HG03066 (cell line): Measurements from ENCODE around the gene TBC1D1.

ENCODE experiments used
- ATAC-seq: cut with Tn5 transposase; IDR thresholded peaks from one replicate; pipeline ENCODE4 v1.9.1; 2021; ENCODE audit warnings: low read depth; ENCODE audit not compliant: unreplicated experiment

TBC1D1 gene, protein sequence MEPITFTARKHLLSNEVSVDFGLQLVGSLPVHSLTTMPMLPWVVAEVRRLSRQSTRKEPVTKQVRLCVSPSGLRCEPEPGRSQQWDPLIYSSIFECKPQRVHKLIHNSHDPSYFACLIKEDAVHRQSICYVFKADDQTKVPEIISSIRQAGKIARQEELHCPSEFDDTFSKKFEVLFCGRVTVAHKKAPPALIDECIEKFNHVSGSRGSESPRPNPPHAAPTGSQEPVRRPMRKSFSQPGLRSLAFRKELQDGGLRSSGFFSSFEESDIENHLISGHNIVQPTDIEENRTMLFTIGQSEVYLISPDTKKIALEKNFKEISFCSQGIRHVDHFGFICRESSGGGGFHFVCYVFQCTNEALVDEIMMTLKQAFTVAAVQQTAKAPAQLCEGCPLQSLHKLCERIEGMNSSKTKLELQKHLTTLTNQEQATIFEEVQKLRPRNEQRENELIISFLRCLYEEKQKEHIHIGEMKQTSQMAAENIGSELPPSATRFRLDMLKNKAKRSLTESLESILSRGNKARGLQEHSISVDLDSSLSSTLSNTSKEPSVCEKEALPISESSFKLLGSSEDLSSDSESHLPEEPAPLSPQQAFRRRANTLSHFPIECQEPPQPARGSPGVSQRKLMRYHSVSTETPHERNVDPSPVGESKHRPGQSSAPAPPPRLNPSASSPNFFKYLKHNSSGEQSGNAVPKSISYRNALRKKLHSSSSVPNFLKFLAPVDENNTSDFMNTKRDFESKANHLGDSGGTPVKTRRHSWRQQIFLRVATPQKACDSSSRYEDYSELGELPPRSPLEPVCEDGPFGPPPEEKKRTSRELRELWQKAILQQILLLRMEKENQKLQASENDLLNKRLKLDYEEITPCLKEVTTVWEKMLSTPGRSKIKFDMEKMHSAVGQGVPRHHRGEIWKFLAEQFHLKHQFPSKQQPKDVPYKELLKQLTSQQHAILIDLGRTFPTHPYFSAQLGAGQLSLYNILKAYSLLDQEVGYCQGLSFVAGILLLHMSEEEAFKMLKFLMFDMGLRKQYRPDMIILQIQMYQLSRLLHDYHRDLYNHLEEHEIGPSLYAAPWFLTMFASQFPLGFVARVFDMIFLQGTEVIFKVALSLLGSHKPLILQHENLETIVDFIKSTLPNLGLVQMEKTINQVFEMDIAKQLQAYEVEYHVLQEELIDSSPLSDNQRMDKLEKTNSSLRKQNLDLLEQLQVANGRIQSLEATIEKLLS (N-terminal part only)

DNA sequence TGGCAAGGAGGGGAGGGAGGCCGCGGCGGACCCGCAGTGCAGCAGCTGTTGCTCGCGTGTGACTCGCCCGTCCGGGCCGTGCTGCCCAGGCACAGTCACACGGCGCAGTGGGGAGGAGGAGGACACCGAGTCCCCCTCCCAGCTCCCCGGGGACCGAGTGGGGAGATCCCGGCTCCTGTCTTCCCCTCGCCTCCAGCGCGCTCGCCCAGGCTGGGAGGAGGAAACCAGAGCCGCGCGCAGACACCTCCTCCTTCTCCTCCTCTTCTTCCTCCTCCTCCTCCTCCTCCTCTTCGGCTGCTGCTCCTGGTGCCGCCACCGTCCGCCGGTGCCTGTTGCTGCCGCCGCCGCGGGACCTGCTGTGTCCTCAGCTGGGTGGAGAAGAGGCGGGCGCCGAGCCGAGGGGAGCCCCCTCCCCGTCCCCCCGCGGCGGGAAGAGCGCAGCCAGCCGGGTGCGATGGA is at the start of gene TBC1D1:
TSS of gene TBC1D1 (plus strand) at position 284 of the 459 bp plus-strand sequence. CDS start 11,012 bp downstream, outside the sequence.
- ATAC-seq = peak; percentile 34

DNA sequence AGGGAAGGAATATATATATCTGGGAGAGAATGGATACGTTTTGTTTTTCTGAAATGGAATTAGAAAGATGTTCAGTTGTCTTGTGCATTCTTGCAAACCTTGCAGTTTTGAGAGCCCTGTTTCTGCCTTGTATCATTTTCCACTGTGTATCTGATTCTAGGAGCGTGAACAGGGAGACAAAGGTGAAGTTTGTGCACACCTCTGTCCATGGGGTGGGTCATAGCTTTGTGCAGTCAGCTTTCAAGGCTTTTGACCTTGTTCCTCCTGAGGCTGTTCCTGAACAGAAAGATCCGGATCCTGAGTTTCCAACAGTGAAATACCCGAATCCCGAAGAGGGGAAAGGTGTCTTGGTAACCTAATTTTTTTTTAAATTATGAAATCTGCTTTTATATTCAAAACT is 46.7 kb upstream of the TBC1D1 start:
- no peak for ATAC-seq

DNA sequence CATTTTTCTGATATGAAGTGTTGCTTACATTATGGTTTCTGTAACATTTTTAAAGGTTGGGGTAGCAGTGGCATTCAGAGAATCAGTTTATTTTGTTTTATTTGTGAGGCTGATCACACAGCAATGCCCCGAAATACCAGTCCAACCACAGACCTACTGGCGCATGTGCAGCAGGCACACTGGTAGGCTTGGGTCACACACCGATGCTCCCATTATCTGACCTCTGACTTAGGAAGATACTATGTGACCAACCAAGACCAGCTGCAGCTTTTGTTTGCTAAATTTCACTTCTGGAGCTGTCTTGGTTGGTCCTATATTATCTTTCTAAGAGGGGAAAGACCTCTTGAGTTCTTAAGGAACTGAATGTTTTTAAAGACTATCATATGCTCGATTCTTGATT is 45.7 kb upstream of the TBC1D1 start:
- ATAC-seq = no peak

DNA sequence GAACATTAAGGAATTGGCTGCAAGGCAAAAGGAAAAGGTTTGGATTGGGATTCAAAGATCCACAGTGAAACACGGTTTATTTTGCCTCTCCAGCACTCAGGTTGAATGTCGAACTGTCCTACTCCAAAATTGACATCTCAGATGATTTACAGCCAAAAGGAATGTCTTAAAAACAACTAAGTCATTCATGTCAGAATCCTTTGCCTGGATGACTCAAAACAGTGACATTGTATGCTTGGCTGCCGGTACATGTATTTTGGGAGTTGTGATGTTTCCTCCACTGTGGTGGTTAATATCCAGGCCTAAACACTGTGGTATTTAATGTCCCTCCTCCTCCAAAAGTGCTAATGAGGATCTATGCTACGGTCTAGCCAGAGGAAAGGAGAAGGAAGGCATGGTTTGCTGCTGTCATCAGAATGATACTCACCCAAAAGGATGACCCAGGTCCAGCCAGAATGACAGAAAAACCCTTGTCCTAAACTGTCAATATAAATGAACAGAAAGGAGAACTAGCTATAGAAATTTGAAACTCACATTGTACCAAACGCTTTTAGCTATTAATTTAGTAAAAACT is 43.5 kb upstream of the TBC1D1 start:
- no peak for ATAC-seq

DNA sequence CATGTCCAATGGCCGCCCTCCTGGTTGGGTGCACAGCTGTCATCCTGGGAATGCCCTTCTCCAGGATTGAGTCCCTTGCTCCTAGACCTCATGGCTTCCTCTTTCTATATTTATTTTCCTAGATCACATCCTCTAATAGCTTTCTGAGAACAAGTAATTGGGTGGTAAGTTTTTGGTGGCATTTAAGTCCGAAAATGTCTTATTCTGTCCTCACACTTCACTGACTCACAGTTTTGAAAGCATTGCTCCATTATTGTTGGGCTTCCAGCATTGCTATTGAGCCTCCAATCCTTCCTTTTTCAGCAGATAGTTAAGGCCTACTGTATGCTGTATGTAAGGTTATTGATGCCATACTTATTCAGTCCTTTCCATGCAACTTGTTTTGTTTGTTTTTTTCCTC is 38.5 kb upstream of the TBC1D1 start:
- no peak for ATAC-seq

DNA sequence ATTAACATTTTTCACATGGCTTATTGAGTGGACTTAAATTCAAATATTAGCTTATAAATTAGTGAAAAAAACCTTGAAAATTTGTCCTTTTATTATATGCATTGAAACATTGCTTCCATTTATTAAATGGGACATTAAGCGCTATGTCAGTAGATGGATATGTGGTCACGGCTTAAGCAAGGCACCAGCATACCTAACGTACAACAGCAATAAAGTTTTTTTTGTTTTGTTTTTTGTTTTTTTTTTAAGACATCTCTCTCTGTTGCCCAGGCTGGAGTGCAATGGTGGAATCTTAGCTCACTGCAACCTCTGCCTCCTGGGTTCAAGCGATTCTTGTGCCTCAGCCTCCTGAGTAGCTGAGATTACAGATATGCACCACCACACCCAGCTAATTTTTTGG is 32.8 kb upstream of the TBC1D1 start:
- no peak for ATAC-seq

DNA sequence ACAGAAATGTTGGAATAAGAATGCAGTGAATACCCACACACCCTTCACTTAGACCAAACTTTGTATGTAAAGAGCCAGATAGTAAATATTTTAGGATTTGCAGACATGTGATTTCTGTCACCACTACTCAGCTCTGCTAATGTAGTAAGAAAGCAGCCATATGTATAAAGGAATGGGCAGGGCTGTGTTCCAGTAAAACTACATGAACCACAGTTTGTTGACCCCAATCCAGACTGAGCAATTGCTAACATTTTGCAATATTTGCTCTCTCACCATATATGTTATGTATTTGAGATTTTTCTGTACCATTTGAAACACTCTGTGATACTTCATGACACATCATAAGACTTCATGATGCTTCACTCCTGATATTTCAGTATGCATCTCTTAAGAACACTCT is 32.0 kb upstream of the TBC1D1 start:
- ATAC-seq = no peak

DNA sequence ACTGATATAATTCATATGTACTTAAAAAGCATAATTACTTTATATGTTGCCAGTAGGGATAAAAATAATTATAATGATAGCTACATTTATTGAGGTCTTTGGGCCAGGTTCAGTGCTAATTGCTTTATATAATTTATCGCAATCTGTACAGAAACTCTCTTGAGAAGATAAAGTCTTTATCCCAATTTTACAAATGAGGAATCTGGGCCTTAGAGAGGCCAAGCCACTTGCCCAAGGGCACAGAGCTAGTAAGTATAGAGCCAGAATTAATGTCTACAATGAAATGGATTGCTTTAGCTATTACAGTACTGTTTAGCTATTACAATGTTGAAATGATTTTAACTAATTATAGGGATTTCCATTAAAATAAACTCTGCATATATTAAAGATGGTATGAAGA is 30.6 kb upstream of the TBC1D1 start:
- no peak for ATAC-seq

DNA sequence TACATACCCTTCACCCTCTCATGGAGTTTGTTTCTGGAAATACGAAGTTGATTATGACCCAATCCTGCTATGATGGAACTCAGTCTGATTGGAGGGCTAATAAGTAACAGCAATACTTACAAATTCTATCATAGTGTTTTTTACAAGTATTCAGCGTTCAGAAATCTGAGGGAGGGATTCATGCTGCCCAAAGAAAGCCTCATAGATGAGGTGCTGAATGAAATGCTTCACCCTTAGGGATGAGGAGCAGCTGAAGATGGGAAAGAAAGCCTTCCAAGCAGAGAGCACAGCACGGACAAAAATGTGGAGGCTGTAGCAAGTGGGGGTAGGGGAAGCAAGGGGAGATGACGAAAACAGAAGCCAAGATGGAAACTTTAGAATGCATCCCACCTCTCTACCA is 27.9 kb upstream of the TBC1D1 start:
- ATAC-seq = no peak

DNA sequence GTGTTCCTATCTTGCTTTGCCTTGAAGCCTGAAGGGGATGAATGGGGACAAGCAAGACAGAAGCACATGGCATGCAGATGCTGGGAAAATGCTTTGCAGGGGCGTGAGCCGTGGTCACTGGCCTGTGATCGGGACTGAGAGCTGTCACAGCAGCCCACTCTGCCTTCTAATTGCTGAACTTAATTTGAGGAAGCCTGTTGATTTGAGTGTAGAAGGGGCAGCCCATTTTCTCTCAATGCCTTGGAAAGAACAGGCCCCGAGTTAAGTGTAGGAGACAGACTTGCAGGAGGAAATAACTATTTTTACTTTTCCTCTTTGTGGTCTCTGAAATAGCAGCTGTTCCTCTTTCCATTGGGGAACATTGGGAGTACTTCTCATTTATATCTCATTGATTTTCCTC is 26.1 kb upstream of the TBC1D1 start:
- ATAC-seq = no peak

DNA sequence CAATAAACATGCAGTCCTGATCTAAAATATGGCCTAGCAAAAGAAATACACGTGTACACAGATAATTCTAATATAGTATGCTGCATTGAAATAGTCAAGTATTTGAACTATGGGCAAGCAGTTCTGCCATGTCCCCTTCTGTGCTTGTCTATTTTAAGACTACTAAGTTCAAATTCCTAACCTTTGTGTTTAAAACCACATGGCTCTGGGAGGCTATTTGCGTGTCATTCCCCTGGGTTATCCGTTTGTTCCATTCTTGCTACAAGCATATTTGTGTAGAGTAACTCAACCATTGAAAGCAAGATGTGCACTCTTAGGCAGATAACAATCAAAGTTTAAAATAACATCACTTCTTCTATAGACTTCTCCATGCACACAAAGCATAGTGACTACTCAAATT is 25.4 kb upstream of the TBC1D1 start:
- ATAC-seq = no peak

DNA sequence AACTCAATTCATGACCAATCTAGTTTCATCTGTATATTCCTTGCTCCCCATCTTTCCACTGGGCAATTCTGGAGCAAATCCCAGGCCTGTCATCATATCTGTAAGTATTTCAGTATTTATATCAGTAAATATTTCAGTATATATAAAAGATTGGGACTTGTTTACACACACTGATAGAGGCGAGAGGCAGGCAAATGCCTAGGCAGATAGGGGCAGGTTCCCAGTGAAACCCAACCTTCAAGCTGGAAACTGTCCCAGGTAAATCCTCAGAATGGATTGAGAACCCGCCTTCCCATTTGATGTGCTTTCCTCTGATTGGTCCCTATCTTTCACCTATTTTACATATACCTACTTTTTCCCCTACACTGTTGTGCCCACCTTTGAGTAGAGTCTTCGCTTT is 23.8 kb upstream of the TBC1D1 start:
- ATAC-seq = no peak

DNA sequence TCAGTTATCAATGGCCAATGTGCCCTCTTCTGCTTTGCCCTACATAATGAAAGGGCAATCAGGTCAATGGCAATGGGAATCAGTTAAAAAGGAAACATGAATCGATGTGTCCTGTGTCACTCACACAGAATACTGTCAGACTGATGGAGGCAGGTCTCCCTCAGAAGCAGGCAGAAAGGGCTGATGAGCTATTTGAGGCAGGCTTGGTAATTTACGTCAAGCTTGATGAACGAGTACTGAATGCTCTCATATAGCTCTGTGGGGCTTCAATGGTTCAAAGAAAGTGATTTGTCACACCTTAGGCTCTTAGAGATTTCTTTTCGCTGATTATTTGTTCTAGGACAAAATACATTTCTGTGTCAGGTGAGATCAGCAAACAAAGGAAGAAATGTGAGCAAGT is 22.6 kb upstream of the TBC1D1 start:
- no peak for ATAC-seq

DNA sequence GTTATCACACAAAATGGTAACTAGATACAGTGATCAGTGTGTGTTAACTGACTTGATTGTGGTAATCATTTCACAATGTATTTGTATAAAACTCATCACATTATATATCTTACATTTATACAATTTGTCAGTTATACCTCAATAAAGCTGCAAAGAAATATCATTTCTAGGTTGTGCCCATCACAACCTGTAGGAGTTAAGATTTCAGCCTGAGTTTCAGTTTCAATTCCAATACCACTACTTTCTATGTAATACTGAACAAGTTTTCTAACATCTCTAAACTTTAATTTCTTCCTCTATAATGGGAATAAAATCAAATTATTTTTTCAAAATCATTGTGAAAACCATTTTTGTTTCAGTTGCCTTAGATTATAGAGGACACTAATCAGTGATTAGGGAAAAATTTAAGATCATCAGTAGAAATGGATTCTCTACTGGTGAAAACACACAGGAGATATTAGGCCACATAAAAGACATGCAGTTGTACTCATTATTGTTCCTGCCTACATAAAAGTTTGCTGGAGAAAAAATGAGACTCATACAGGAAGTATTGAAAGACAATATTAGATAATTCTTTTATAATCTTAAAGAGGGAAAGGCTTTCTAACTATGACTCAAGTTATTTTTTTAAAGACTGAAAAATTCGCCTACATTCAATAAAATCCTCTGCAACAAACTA is 18.4 kb upstream of the TBC1D1 start:
- ATAC-seq = no peak

DNA sequence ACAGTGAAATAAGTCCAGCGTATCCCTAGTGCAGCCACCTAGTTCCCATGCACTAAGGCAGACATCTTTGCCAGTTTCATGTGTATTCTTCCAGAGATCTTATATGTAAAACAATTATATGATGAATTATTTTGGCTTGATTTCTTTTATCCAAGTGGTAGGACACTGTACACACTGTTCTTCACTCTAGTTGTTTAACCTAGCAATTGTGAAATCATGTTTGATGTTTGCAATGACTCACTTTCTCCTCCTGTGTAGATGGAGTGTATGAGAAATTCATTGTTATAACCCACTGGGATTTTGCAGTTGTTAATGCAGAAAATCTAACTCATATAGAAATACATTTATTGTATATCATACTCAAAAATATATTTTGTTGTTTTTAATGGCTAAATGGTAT is 17.5 kb upstream of the TBC1D1 start:
- ATAC-seq = no peak

DNA sequence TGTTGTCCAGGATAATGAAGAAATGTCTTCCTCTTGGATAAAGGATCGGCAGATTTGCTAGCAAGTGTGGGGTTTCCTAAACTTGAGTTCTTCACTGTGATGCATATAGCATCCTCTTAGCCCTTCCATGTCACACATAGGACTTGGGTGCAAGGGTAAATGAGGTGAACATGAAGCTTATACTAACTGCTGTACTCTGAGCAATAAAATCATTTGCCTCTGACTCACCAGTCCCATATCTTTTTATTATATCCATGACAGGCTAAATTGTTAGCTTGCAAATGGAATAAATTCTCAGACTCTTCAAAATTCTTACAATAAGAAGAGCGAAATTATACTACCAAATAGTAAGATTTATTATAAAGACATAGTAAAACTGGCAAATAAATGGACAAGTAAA is 14.7 kb upstream of the TBC1D1 start:
- ATAC-seq = no peak

DNA sequence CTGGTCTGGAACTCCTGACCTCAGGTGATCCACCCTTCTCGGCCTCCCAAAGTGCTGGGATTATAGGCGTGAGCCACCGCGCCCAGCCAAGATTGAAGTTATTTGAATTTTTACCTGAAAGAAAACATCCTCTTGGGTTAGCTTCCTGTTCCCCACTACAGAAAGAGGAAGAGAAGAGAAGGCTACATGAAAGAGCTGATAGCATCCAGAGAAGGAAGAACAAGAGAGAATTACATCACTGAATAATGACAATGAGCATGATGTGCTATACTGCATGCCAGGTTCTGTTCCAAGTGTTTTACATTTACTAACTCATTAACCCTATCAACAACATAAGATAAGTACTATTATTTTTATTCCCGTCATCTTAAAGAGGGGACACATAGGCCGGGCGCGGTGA is 11.5 kb upstream of the TBC1D1 start:
- no peak for ATAC-seq

DNA sequence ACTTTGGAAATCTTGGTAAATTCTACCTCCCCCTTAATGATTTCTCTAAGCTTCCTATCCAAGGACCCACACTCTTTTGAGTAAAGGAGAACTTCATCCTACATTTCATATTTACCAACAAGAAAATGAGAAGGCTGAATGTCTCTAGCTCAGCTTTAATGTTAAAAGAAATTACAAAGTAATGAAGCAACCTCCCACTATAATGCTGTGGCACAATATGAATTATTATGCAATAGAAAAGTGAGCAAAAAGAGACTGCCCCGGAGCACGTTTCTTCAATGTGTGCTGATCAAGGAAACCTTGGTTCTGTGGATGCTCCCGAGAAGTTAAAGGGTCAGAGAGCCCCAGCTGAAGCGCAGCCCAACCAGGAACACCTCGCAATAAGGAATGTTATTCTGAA is 9.1 kb upstream of the TBC1D1 start:
- no peak for ATAC-seq

DNA sequence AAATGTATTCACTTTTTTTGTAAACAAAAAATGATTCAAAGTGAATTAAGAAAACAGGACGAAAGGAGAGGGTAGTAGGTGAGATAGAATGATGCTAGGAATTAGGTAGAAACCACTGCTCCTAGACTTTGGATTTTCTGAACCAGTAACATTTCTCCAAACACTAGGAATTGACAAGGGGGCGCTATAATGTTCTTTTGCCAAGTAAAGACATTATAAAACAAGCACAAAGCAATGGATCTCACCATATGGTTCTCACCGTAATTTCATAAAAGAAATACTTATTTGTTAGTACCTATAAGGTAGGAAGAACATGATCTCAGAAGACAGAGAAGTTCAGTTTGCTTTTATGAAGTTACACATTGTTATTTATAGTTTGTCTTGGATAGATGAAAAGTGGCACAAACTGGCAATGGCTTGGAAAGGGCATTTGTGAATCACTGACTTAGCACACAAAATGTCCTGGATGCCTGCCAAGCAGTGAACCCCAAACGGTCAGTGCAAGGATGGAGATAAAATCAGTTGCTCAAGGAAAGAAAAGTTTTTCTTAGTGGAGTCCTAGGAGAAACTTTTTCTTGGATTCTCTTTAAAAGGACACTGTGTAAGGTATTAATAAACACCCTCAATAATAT is 8.1 kb upstream of the TBC1D1 start:
- no peak for ATAC-seq
